Endothelial cell of umbilical vein (primary cell): Measurements from ENCODE around the gene CMTM2. TPM values are rescaled to one million over a fixed set of nuclear protein-coding genes. Genes with fewer than 3 reads are reported as not detected.
A peak's percentile ranks its signal among the peaks of the same experiment; 100 is the strongest.

ENCODE experiments used
- BruUV-seq: library from RNA; stranded (reverse); fragments of 400-500 nt; replicated peaks from 2 replicates; lab custom pipeline; 2021; lab: Mats Ljungman, UMichigan
- CTCF ChIA-PET: fragments of 300-600, 350-600 bp; sonication (Branson Sonifier 250); formaldehyde crosslinking; loops from one replicate; lab custom pipeline; 2021; ENCODE audit warnings: antibody characterized with exemption, inconsistent platforms; lab: Charles Lee
- POLR2A ChIA-PET: fragments of 300-600, 350-600 bp; sonication (Branson Sonifier 250); formaldehyde crosslinking; loops from one replicate; lab custom pipeline; 2021; ENCODE audit warnings: antibody characterized with exemption, inconsistent platforms; lab: Charles Lee
- DNase-seq: peaks from one replicate; pipeline ENCODE4 v3.0.0-alpha.2; 2011; ENCODE audit warnings: low read depth, low spot score
- FAIRE-seq: peaks from 2 replicates; lab custom pipeline; 2011; peaks lifted over from hg19 to GRCh38; lab: Jason Lieb, UNC
- H2AFZ ChIP-seq: 2 replicates; pipeline ENCODE4 v1.6.0; 2012; ENCODE audit warnings: low read depth, low read length, control low read depth, inconsistent platforms
- H3K27ac ChIP-seq: 2 replicates; pipeline ENCODE4 v1.5.1; 2011; ENCODE audit warnings: low read depth, mild to moderate bottlenecking, control low read depth, low read length, moderate library complexity; ENCODE audit not compliant: insufficient read depth
- H3K27me3 ChIP-seq, 2 experiments: 2 replicates each; pipeline versions ENCODE4 v1.6.0 to v1.6.1; 2011; ENCODE audit warnings: low read length in 2 of 2, mixed read lengths in 1 of 2; ENCODE audit not compliant: control insufficient read depth in 2 of 2, insufficient read depth in 2 of 2
- H3K36me3 ChIP-seq, 2 experiments: 2 replicates in 1 of 2; 3 replicates in 1 of 2; pipeline ENCODE4 v1.5.1; 2011; ENCODE audit warnings: low read length in 2 of 2, mild to moderate bottlenecking in 1 of 2, moderate library complexity in 1 of 2; ENCODE audit not compliant: control insufficient read depth in 2 of 2, insufficient read depth in 2 of 2; ENCODE audit errors: extremely low read depth in 1 of 2
- H3K4me1 ChIP-seq: 3 replicates; pipeline ENCODE4 v1.5.1; 2011; ENCODE audit warnings: mild to moderate bottlenecking, low read length; ENCODE audit not compliant: control insufficient read depth, insufficient read depth; ENCODE audit errors: extremely low read depth
- H3K4me2 ChIP-seq: 2 replicates; pipeline ENCODE4 v1.6.1; 2011; ENCODE audit warnings: low read length, control low read depth, mixed read lengths; ENCODE audit not compliant: insufficient read depth
- H3K4me3 ChIP-seq, 3 experiments: fragments of 200-600 bp in 1 of 3; sonication (generic), shearing (Covaris generic) in 1 of 3; replicated peaks in 1 of 3; 2 replicates each; pipeline ENCODE4 v1.5.1; 2011 to 2016; ENCODE audit warnings: control low read depth in 3 of 3, low read length in 3 of 3, mild to moderate bottlenecking in 2 of 3, inconsistent platforms in 1 of 3, low read depth in 1 of 3, moderate library complexity in 1 of 3; ENCODE audit not compliant: insufficient read depth in 1 of 3
- H3K79me2 ChIP-seq: 2 replicates; pipeline ENCODE4 v1.6.0; 2012; ENCODE audit warnings: low read length, inconsistent platforms; ENCODE audit not compliant: control insufficient read depth, insufficient read depth
- H3K9ac ChIP-seq: replicated peaks from 2 replicates; pipeline ENCODE3; 2011; ENCODE audit warnings: low read length, control low read depth; ENCODE audit not compliant: insufficient read depth; ENCODE audit errors: extremely low read depth
- H3K9me1 ChIP-seq: replicated peaks from 3 replicates; pipeline ENCODE4 v1.6.0; 2011; ENCODE audit warnings: mild to moderate bottlenecking, low read length; ENCODE audit not compliant: control insufficient read depth, insufficient read depth; ENCODE audit errors: extremely low read depth
- H3K9me3 ChIP-seq: replicated peaks from 2 replicates; pipeline ENCODE4 v1.5.1; 2012; ENCODE audit warnings: low read length, inconsistent platforms; ENCODE audit not compliant: control insufficient read depth, insufficient read depth
- H4K20me1 ChIP-seq: replicated peaks from 2 replicates; pipeline ENCODE3; 2011; ENCODE audit warnings: mild to moderate bottlenecking, low read length; ENCODE audit not compliant: control insufficient read depth, insufficient read depth; ENCODE audit errors: extremely low read depth
- CTCF ChIP-seq, 2 donors: IDR thresholded peaks; 1 replicate in 1 of 2; 2 replicates in 1 of 2; pipeline ENCODE4 v1.5.1; 2011; ENCODE audit warnings: low read length in 2 of 2, mild to moderate bottlenecking in 2 of 2, moderate library complexity in 2 of 2, control low read depth in 1 of 2, inconsistent platforms in 1 of 2, low read depth in 1 of 2; ENCODE audit not compliant: insufficient read depth in 1 of 2; ENCODE audit errors: extremely low read depth in 1 of 2
- MAX ChIP-seq: IDR thresholded peaks from 2 replicates; pipeline ENCODE4 v1.6.1; 2011; ENCODE audit not compliant: insufficient read depth, insufficient read length
- MYC ChIP-seq: IDR thresholded peaks from one replicate; pipeline ENCODE4 v1.6.1; 2011; ENCODE audit warnings: mild to moderate bottlenecking, low read depth, low read length
- POLR2A ChIP-seq: IDR thresholded peaks from 2 replicates; pipeline ENCODE4 v1.6.1; 2012; ENCODE audit warnings: low read depth, mild to moderate bottlenecking, control low read depth, low read length
- POLR2AphosphoS5 ChIP-seq: IDR thresholded peaks from 2 replicates; pipeline ENCODE4 v1.6.1; 2012; ENCODE audit warnings: low read depth, mild to moderate bottlenecking, control low read depth, low read length, moderate library complexity; ENCODE audit not compliant: insufficient read depth
- dilution Hi-C: fragments of 300-500 bp; cut with MboI; formaldehyde crosslinking; loops from one replicate; pipeline ENCODE4 v1.15.0; 2019; ENCODE audit warnings: low sequenced_read_pairs; ENCODE audit not compliant: extremely low pct_ligation_motif_present
- intact Hi-C: fragments of 100-400 bp; cut with micrococcal nuclease; formaldehyde crosslinking; loops from one replicate; pipeline ENCODE4 v1.10.0; 2022
- polyA plus RNA-seq, 4 experiments: library from polyadenylated mRNA; depleted of rRNA in 3 of 4; stranded (reverse) in 3 of 4; unstranded in 1 of 4; fragments of >200 nt; gene quantifications; 2 replicates each; pipeline versions ENCODE4 v1.2.1 to v1.2.3, GENCODE V29; 2011 to 2012; ENCODE audit warnings: missing spikeins in 1 of 4
- total RNA-seq: library from RNA; stranded (reverse); gene quantifications from 2 replicates; pipeline ENCODE4 v1.2.3, GENCODE V29; 2021

Gene CMTM2
- total and polyA plus RNA-seq, 2 donors (not counting 3 experiments of a cell fraction or from before 2014, with no cell fraction given), result not detected

GRCh38 chr16:66549284-66550131 is 29.8 kb upstream of the CMTM2 start, which contains the start of gene TK2:
TK2 (minus strand) TSS chr16:66550122; CDS start chr16:66550061, 61 bp downstream.
- intact Hi-C loops (loop anchor here (1.0 kb wide), 2 partner anchors 19 to 33 kb away; no protein-coding TSS in a partner anchor), dilution Hi-C loops (no loop called here)
- peak within 1 kb of the TSS; percentile 53 for H3K4me2 ChIP-seq
- peak within 1 kb of the TSS; percentile 46 to 66 (median 52) for H3K4me3 ChIP-seq
- H3K79me2 ChIP-seq, result peaks cover 19% of the 10 kb centered on the region
- TF ChIP-seq MYC, result no peak
- peak; percentile 85 for TF ChIP-seq POLR2A
- TF ChIP-seq MAX, result no peak
- TF ChIP-seq POLR2AphosphoS5, result peak; percentile 93
- peak; percentile 10 to 36 for TF ChIP-seq CTCF (IDR thresholded peaks at IDR 0.05; ENCODE audit: extremely low read depth in 1 of 2, insufficient read depth in 1 of 2, low read depth in 1 of 2, low read length in 2 of 2)
- H3K9ac ChIP-seq, result peak within 1 kb of the TSS; percentile 73
- H3K27me3 ChIP-seq, result no peaks in the 10 kb centered on the region
- peak within 1 kb of the TSS; percentile 44 for H2AFZ ChIP-seq
- FAIRE-seq, result peak; percentile 59
- no peaks in the 10 kb centered on the region for H3K9me1 ChIP-seq
- CTCF ChIA-PET, result interaction anchor here (1.8 to 2.6 kb wide), 2 partner anchors 27 to 34 kb away, joined by 4 to 7 read pairs; no protein-coding TSS in a partner anchor
- DNase-seq, result peak; percentile 66
- POLR2A ChIA-PET, result no interaction called here
- TSS peak; percentile 61 for BruUV-seq
- H3K36me3 ChIP-seq, result no peaks in the 10 kb centered on the region
- peaks cover 32% of the 10 kb centered on the region for H3K4me1 ChIP-seq
- peak within 1 kb of the TSS; percentile 34 for H3K27ac ChIP-seq
- H3K9me3 ChIP-seq, result no peaks in the 10 kb centered on the region
- no peaks in the 10 kb centered on the region for H4K20me1 ChIP-seq
